CD4-positive, CD25-positive, alpha-beta regulatory T cell (primary cell): ENCODE measurements around the gene HSFX3. TPM values are rescaled to one million over a fixed set of nuclear protein-coding genes. Genes with fewer than 3 reads are reported as not detected.
A peak's percentile ranks its signal among the peaks of the same experiment; 100 is the strongest.
"Not testable (repeated sequence)": the region's sequence is repeated elsewhere in the genome, so short reads cannot be mapped to it uniquely, and the experiment has no call there.

Source experiments
- ATAC-seq, 2 donors: fragments of 150-1000 bp; cut with Tn5 transposase; one replicate each; pipeline ENCODE4 v1.10.0; 2021; ENCODE audit warnings: low read depth in 2 of 2, moderate number of reproducible peaks in 2 of 2, moderate library complexity in 1 of 2
- DNase-seq, 3 donors: peaks; one replicate each; pipeline versions ENCODE4 v3.0.0 to v3.0.0-alpha.2; 2012 to 2022; ENCODE audit warnings: mixed read lengths in 1 of 3
- H3K27ac ChIP-seq: one replicate; pipeline ENCODE4 v1.7.0; 2013; ENCODE audit warnings: mild to moderate bottlenecking, low read length; ENCODE audit not compliant: insufficient read depth, poor library complexity, severe bottlenecking
- H3K27me3 ChIP-seq: one replicate; pipeline ENCODE4 v1.7.0; 2013; ENCODE audit warnings: low read length; ENCODE audit not compliant: control insufficient read depth, insufficient read depth
- H3K36me3 ChIP-seq: one replicate; pipeline ENCODE4 v1.7.0; 2013; ENCODE audit warnings: mild to moderate bottlenecking, low read length, moderate library complexity; ENCODE audit not compliant: control insufficient read depth, insufficient read depth
- H3K4me1 ChIP-seq: 2 replicates; pipeline ENCODE4 v1.7.0; 2013; ENCODE audit warnings: mild to moderate bottlenecking, low read length; ENCODE audit not compliant: insufficient read depth, control insufficient read depth, poor library complexity, severe bottlenecking
- H3K4me3 ChIP-seq: one replicate; pipeline ENCODE4 v1.7.0; 2013; ENCODE audit warnings: low read depth, mild to moderate bottlenecking, low read length, moderate library complexity
- H3K9me3 ChIP-seq, 2 experiments: 1 replicate in 1 of 2; 2 replicates in 1 of 2; pipeline ENCODE4 v1.7.0; 2013; ENCODE audit warnings: low read length in 2 of 2, mild to moderate bottlenecking in 1 of 2, moderate library complexity in 1 of 2; ENCODE audit not compliant: control insufficient read depth in 2 of 2
- H3K27ac Mint-ChIP-seq, 3 donors: one replicate each; pipeline ENCODE4 v1.8.0; 2020 to 2022; ENCODE audit warnings: mild to moderate bottlenecking in 3 of 3, mixed read lengths in 3 of 3, moderate library complexity in 2 of 3
- H3K27me3 Mint-ChIP-seq: one replicate; pipeline ENCODE4 v1.8.0; 2022; ENCODE audit warnings: mild to moderate bottlenecking, mixed read lengths
- H3K36me3 Mint-ChIP-seq: one replicate; pipeline ENCODE4 v1.8.0; 2020; ENCODE audit warnings: mixed read lengths
- H3K4me1 Mint-ChIP-seq, 4 donors: one replicate each; pipeline ENCODE4 v1.8.0; 2020 to 2022; ENCODE audit warnings: mixed read lengths in 4 of 4, mild to moderate bottlenecking in 1 of 4
- H3K4me3 Mint-ChIP-seq, 4 donors: one replicate each; pipeline ENCODE4 v1.8.0; 2020 to 2022; ENCODE audit warnings: mild to moderate bottlenecking in 4 of 4, mixed read lengths in 4 of 4, moderate library complexity in 3 of 4
- H3K9me3 Mint-ChIP-seq, 7 donors: one replicate each; pipeline ENCODE4 v1.8.0; 2020 to 2022; ENCODE audit warnings: mixed read lengths in 7 of 7, mild to moderate bottlenecking in 3 of 7, moderate library complexity in 2 of 7
- polyA plus RNA-seq, 4 donors: library from polyadenylated mRNA; unstranded; fragments of 300-500 nt; fragmentation: Illumina TruSeq; gene quantifications; one replicate each; pipeline ENCODE4 v1.2.3, GENCODE V29; 2021
- total RNA-seq: library from RNA; stranded (reverse); gene quantifications from one replicate; pipeline ENCODE4 v1.2.3, GENCODE V29; 2022

The HSFX3 gene
- total RNA-seq, result not detected
- polyA plus RNA-seq, result not detected

- not testable (repeated sequence) for H3K27ac ChIP-seq, H3K36me3 ChIP-seq, H3K27ac Mint-ChIP-seq, H3K4me3 Mint-ChIP-seq, H3K27me3 ChIP-seq, H3K9me3 Mint-ChIP-seq, H3K4me1 ChIP-seq, H3K27me3 Mint-ChIP-seq, H3K9me3 ChIP-seq, DNase-seq, H3K4me3 ChIP-seq, H3K4me1 Mint-ChIP-seq, ATAC-seq, H3K36me3 Mint-ChIP-seq
These were observed at the start of gene HSFX3 for GRCh38 chrX:149549701-149550100. HSFX3 (minus strand) TSS chrX:149549924; CDS start chrX:149549852, 72 bp downstream.

GRCh38 chrX:149598603-149599002 is 48.9 kb upstream of the HSFX3 start:
- H3K36me3 Mint-ChIP-seq, ATAC-seq, H3K4me3 Mint-ChIP-seq, H3K27me3 Mint-ChIP-seq, DNase-seq, H3K27me3 ChIP-seq, H3K36me3 ChIP-seq, H3K27ac ChIP-seq, H3K9me3 ChIP-seq, H3K4me1 Mint-ChIP-seq, H3K27ac Mint-ChIP-seq, H3K9me3 Mint-ChIP-seq, H3K4me1 ChIP-seq, H3K4me3 ChIP-seq: not testable (repeated sequence)

- H3K4me3 Mint-ChIP-seq, H3K27ac Mint-ChIP-seq, H3K4me1 Mint-ChIP-seq, H3K36me3 ChIP-seq, H3K9me3 ChIP-seq, H3K4me3 ChIP-seq, H3K4me1 ChIP-seq, H3K27me3 ChIP-seq, H3K27ac ChIP-seq, H3K27me3 Mint-ChIP-seq, ATAC-seq, DNase-seq, H3K36me3 Mint-ChIP-seq, H3K9me3 Mint-ChIP-seq: not testable (repeated sequence)
These were observed 46.2 kb upstream of the HSFX3 start for GRCh38 chrX:149595943-149596342.

GRCh38 chrX:149595214-149595613 is 45.5 kb upstream of the HSFX3 start, which contains the start of gene HSFX2:
HSFX2 (minus strand) TSS chrX:149595314; CDS start chrX:149594700, 614 bp downstream.
- H3K27ac Mint-ChIP-seq, H3K4me1 ChIP-seq, H3K27me3 ChIP-seq, DNase-seq, H3K4me1 Mint-ChIP-seq, H3K36me3 ChIP-seq, H3K9me3 Mint-ChIP-seq, H3K36me3 Mint-ChIP-seq, ATAC-seq, H3K9me3 ChIP-seq, H3K4me3 Mint-ChIP-seq, H3K27ac ChIP-seq, H3K4me3 ChIP-seq, H3K27me3 Mint-ChIP-seq: not testable (repeated sequence)

- not testable (repeated sequence) for H3K36me3 Mint-ChIP-seq, H3K36me3 ChIP-seq, H3K4me1 Mint-ChIP-seq, H3K4me3 Mint-ChIP-seq, DNase-seq, H3K27ac Mint-ChIP-seq, H3K4me1 ChIP-seq, H3K27me3 ChIP-seq, ATAC-seq, H3K27me3 Mint-ChIP-seq, H3K9me3 ChIP-seq, H3K9me3 Mint-ChIP-seq, H3K4me3 ChIP-seq, H3K27ac ChIP-seq
These were observed 41.3 kb upstream of the HSFX3 start for GRCh38 chrX:149590993-149591392.

GRCh38 chrX:149587359-149587758 is 37.6 kb upstream of the HSFX3 start, which contains the start of gene MAGEA9B:
MAGEA9B (minus strand) TSS chrX:149587459; CDS start chrX:149583179, 4,280 bp downstream.
- not testable (repeated sequence) for H3K36me3 Mint-ChIP-seq, H3K27me3 ChIP-seq, H3K4me1 Mint-ChIP-seq, H3K27ac Mint-ChIP-seq, H3K9me3 Mint-ChIP-seq, H3K36me3 ChIP-seq, H3K4me3 ChIP-seq, ATAC-seq, H3K27ac ChIP-seq, DNase-seq, H3K27me3 Mint-ChIP-seq, H3K4me1 ChIP-seq, H3K4me3 Mint-ChIP-seq, H3K9me3 ChIP-seq

- not testable (repeated sequence) for H3K9me3 Mint-ChIP-seq
These were observed 35.9 kb upstream of the HSFX3 start for GRCh38 chrX:149585631-149586030.

GRCh38 chrX:149573456-149573855 is 23.7 kb upstream of the HSFX3 start:
- peak in 1 of 2 donors; percentile 42 for ATAC-seq
- H3K36me3 ChIP-seq, H3K9me3 Mint-ChIP-seq, DNase-seq, H3K36me3 Mint-ChIP-seq, H3K4me3 Mint-ChIP-seq, H3K27me3 ChIP-seq, H3K9me3 ChIP-seq, H3K4me1 Mint-ChIP-seq, H3K27me3 Mint-ChIP-seq, H3K4me3 ChIP-seq, H3K27ac ChIP-seq, H3K4me1 ChIP-seq, H3K27ac Mint-ChIP-seq: not testable (repeated sequence)

More at GRCh38 chrX:149585631-149586030, 35.9 kb upstream of the HSFX3 start:
- not testable (repeated sequence) for H3K27ac Mint-ChIP-seq, H3K4me3 ChIP-seq, ATAC-seq, H3K27me3 ChIP-seq, H3K4me1 Mint-ChIP-seq, H3K36me3 ChIP-seq, H3K27me3 Mint-ChIP-seq, H3K4me1 ChIP-seq, H3K4me3 Mint-ChIP-seq, H3K9me3 ChIP-seq, H3K36me3 Mint-ChIP-seq, H3K27ac ChIP-seq, DNase-seq
